ENCODE results near the gene NDUFS1. TPM values are rescaled to one million over a fixed set of nuclear protein-coding genes. Genes with fewer than 3 reads are reported as not detected.
"Not testable (repeated sequence)": the region's sequence is repeated elsewhere in the genome, so short reads cannot be mapped to it uniquely, and the experiment has no call there.

Gene NDUFS1
- total RNA-seq, 2 donors from 2014 or later = 63.8 to 104 TPM

DNA sequence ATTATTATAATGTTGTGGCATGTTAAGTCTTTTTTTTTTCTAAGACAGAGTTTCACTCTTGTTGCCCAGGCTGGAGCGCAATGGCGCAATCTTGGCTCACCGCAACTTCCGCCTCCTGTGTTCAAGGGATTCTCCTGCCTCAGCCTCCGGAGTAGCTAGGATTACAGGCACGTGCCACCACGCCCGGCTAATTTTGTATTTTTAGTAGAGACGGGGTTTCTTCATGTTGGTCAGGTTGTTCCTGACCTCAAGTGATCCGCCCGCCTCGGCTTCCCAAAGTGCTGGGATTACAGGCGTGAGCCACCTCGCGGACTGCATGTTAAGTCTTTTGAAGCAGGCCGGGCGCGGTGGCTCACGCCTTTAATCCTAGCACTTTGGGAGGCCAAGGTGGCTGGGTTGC lies 60.4 kb downstream of the NDUFS1 start:
- H3K9me3 Mint-ChIP-seq; ATAC-seq (replicated peaks); H3K36me3 Mint-ChIP-seq (ENCODE audit: low read depth); H3K4me1 Mint-ChIP-seq; H3K4me3 Mint-ChIP-seq; H3K27ac Mint-ChIP-seq; H3K27me3 Mint-ChIP-seq: not testable (repeated sequence)

DNA sequence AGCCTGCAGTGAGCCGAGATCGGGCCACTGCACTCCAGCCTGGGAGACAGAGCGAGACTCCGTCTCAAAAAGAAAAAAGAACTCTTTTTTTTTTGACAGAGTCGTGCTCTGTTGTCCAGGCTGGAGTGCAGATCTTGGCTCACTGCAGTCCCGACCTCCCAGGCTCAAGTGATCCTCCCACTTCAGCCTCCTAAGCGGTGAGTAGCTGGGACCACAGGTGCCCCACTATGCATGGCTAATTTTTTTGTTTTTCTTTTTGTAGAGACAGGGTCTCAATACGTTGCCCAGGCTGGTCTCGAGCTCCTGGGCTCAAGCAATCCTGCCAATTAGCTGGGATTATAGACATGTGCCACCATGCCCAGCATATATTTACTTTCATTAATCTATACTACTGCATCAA lies 60.8 kb downstream of the NDUFS1 start:
- H3K4me1 Mint-ChIP-seq = no peaks in the 10 kb centered on the region
- H3K27me3 Mint-ChIP-seq = no peaks in the 10 kb centered on the region
- H3K27ac Mint-ChIP-seq = no peak overlapping the region
- ATAC-seq (replicated peaks) = no peak
- H3K9me3 Mint-ChIP-seq = no peaks in the 10 kb centered on the region
- no peaks in the 10 kb centered on the region for H3K36me3 Mint-ChIP-seq (ENCODE audit: low read depth)
- no peak overlapping the region for H3K4me3 Mint-ChIP-seq

DNA sequence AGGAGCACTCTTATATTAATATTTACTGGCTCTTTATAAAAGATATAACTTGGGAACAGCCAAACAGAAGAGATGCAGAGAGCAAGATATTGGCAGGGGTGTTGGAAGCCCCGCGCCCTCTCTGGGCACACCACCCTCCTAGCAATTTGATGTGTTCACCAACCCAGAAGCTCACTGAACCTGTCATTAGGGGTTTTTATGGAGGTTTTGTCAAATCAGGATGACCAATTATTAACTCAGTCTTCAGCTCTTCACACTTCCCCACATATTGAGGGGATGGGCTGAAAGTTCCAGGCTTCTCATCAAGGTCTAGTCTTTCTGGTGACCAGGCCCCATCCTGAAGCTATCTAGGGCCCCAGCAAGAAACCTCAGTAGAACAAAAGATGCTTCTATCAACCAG lies 62.4 kb downstream of the NDUFS1 start:
- Mint-ChIP-seq H3K27ac (no peak overlapping the region), H3K4me1 (no peaks in the 10 kb centered on the region), H3K4me3 (no peak overlapping the region), H3K9me3 (no peaks in the 10 kb centered on the region), H3K36me3 (ENCODE audit: low read depth) (no peaks in the 10 kb centered on the region), H3K27me3 (no peaks in the 10 kb centered on the region)
- ATAC-seq (replicated peaks) = no peak

DNA sequence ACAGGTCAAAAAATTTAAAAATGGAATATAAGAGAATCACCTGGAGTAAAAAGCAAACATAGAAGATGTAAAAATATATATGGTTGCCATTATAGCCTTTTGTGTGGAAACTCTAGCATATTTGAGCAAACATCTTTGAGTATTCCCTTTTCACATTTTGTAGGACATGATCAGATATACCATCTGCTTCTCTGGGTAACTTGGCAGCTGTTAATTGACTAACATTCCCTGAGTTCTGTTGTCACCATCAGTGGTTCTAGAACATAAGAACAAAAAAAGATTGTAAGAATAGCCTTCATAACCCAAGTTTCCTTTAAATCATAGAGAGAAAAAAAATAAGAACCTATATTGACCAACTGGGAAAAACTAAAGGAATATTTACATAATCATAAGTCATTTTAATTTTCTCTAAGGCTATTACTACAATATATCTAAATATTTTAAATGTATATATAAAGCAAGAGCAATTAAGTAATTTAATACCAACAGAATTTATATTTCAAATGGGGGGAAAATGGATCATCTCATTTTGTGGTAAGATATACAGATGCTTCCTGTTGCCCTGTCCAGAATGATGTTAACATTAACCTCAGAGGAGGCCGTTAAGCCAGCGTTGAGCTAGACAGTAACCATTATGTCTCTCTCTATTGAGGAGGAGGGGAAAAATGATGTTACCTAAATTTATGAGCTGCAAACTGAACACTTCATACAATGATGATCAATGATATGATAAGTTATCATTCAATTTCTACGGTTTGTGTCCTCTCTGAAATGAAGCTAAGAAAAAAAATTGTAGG lies 63.5 kb downstream of the NDUFS1 start:
- Mint-ChIP-seq H3K36me3 (ENCODE audit: low read depth) (no peaks in the 10 kb centered on the region), H3K27me3 (no peaks in the 10 kb centered on the region), H3K4me1 (no peaks in the 10 kb centered on the region), H3K9me3 (no peaks in the 10 kb centered on the region), H3K4me3 (no peak overlapping the region), H3K27ac (no peak overlapping the region)
- no peak for ATAC-seq (replicated peaks)

DNA sequence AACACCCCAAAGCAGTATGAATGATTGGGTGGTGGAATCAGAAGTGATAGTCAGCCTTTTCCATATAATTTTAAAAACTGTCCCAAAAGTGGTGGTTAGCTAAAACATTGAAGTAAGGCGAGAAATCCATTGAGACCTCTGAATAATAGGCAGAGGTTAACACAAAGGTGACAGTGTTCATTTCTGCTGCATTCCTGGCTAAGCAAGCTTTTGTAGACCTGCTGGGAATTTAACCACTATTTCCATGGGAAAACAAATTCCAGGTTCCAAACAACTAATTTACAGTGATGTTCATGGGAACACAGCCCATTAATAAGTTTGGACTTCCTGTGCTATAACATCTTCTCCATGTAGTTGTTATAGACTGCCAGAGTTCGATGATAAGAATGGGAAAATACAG lies 66.9 kb downstream of the NDUFS1 start:
- H3K4me1 Mint-ChIP-seq = no peaks in the 10 kb centered on the region
- H3K27ac Mint-ChIP-seq = peak overlapping the region; percentile 22
- no peak overlapping the region for H3K4me3 Mint-ChIP-seq
- H3K27me3 Mint-ChIP-seq = no peaks in the 10 kb centered on the region
- peak; percentile 22 for ATAC-seq (replicated peaks)
- H3K9me3 Mint-ChIP-seq = no peaks in the 10 kb centered on the region
- H3K36me3 Mint-ChIP-seq (ENCODE audit: low read depth) = peaks cover 5% of the 10 kb centered on the region

DNA sequence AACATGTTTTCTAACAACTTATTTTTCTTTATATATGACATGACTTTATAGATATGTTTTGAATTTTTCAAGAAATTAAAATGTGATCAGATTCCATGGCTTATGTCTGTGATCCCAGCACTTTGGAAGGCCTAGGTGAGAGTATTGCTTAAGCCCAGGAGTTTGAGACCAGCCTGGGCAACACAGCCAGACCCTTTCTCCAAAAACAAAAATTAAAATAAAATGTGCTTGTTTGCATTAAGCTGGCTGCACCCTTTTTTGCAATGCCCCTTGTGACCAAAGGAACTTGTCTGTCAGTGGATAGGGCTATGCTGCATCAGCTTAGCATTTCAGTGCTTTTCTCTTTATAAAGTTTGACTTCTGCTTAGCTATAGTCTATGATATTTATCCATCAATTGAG lies 71.0 kb downstream of the NDUFS1 start:
- Mint-ChIP-seq H3K4me3 (peak overlapping the region; percentile 96), H3K27ac (no peak overlapping the region), H3K4me1 (peaks cover 14% of the 10 kb centered on the region), H3K9me3 (no peaks in the 10 kb centered on the region), H3K36me3 (ENCODE audit: low read depth) (peaks cover 31% of the 10 kb centered on the region), H3K27me3 (no peaks in the 10 kb centered on the region)
- ATAC-seq (replicated peaks) = no peak

DNA sequence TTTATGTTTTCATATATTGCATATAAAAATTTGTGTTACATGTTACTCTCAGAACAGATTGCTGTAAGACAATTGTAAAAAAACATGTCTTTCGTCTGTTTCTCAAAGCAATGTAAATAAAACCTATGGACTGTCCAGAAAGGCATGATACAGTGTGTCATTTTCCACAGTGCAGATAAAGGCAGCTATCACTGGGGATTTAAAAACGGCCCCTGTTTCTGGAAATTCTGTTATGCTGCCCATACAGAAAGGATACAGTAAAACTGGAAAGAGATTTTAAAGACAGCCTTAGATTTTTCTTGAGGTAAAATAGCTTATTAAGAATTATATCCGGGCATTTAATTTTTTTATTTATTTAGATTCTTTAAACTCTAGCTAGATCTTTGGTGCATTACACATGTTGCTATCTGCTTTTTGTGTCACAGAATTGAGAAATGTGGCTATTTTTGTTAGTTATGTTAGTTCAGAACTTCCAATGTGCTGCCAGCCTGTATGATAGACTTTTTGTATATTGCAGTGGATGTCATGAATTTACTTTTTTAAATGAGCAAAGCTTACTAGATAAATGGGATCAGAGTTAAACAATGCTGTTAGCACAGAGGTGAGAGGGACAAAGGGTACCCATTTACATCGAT lies 72.4 kb downstream of the NDUFS1 start:
- Mint-ChIP-seq H3K4me3 (peak overlapping the region; percentile 96), H3K36me3 (ENCODE audit: low read depth) (peaks cover 32% of the 10 kb centered on the region), H3K4me1 (peaks cover 14% of the 10 kb centered on the region), H3K9me3 (no peaks in the 10 kb centered on the region), H3K27me3 (no peaks in the 10 kb centered on the region), H3K27ac (peak overlapping the region; percentile 100)
- ATAC-seq (replicated peaks) = no peak

DNA sequence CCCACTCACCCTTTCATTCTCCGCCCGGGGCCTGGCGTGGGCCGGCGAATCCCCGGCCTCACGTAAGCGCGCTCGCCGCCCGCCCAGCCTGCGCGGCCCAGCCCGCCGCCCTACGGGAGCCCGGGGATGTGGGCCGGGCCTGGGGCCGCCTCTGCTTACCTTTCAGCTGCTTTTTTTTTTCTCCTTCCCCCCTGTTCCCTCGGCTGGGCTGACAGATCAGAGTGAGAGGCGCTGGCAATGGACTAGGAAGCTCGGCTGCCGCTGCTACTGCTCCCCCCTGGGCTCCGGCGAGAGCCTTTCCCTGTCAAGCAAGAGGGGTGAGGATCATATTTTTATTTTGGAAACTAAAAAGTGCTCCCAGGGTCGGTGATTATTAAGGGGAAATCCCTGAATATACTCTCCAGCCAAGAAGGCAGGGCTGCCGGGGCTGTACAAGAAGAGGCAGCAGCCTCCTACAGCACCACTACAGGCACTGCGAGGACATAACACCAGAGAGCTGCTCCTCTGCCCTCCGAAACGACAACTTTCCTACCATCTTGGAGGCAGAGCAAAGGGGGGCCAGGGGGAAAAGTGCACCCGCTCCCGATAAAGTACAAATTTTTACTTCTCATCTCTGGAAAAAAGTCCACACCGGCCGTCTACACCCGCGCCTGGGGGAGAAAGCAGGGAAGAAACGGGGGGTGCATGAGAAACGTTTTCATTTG lies 73.3 kb downstream of the NDUFS1 start, which contains the start of gene INO80D:
TSS of gene INO80D (minus strand) at position 433 of the 704 bp plus-strand sequence. CDS start 23,158 bp downstream, outside the sequence.
- peak; percentile 94 for ATAC-seq (replicated peaks)
- H3K4me3 Mint-ChIP-seq = peak within 1 kb of the TSS; percentile 99
- H3K9me3 Mint-ChIP-seq = no peaks in the 10 kb centered on the region
- peaks cover 14% of the 10 kb centered on the region for H3K4me1 Mint-ChIP-seq
- peaks cover 32% of the 10 kb centered on the region for H3K36me3 Mint-ChIP-seq (ENCODE audit: low read depth)
- H3K27ac Mint-ChIP-seq = peak within 1 kb of the TSS; percentile 100
- no peaks in the 10 kb centered on the region for H3K27me3 Mint-ChIP-seq

DNA sequence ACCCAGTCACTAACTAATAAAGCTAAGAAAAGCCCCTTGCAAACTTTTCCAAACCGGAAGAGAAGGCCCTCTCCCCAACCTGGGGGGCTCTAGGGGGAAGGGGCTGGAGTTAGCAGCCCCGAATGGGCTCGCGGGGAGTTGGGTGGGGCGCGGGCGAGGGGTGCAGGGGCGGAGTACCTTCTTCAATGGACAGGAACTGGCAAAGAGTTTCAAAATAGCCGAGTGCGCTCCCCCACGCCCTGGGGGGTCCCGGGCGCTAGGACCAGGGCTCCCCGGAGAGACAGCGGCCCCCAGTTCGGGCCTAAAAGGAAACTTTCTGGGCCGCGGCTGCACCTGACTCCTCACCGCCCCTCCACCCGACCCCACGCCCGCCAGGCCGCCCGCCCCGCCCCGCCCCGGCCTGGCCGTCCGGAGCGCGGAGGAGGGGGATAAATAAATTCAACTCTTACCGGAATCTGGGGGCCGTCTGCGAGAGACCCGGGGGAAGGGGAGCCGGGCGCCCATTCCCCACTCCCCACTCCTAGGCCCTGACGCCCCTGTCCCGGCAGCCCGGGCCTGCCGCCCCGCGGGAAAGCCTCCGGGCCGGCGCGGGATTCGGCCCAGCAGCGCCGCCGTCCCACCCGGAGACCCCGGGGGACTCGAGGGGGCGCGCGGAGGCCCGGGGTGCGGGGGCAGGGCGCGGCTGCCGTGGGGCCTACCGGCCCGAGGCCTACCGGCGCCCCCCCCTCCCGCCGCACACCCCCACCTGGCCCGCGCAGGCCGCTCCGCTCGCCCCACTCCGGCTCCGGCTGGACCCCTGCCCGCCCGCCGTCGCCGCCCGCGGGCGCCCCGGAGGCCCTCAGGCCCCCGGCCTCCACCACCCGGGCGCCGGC lies 74.1 kb downstream of the NDUFS1 start:
- H3K27ac Mint-ChIP-seq = peak overlapping the region; percentile 100
- peaks cover 29% of the 10 kb centered on the region for H3K36me3 Mint-ChIP-seq (ENCODE audit: low read depth)
- peak overlapping the region; percentile 99 for H3K4me3 Mint-ChIP-seq
- no peaks in the 10 kb centered on the region for H3K27me3 Mint-ChIP-seq
- H3K9me3 Mint-ChIP-seq = no peaks in the 10 kb centered on the region
- peak; percentile 37 for ATAC-seq (replicated peaks)
- H3K4me1 Mint-ChIP-seq = peaks cover 14% of the 10 kb centered on the region

DNA sequence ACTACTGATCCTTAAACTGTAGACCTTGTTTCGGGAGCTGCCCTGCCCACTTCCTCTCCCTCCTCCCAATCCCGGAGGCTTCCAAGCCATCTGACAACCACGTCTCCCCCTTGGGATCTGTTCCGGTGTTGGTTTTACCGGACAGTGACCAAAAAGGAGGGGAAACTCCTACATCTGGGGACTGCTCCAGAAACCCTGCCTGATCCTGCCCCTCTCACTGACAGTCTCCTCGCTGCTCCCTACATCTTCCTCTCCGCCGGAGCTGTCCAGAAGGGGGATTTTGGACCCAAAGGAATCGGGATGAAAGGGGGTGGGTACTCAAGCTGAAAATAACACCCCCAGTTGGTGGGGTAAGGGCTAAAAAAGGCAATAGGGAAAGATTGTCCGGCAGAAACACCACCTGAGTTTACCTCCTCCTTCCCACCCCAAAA lies 74.8 kb downstream of the NDUFS1 start:
- H3K9me3 Mint-ChIP-seq = no peaks in the 10 kb centered on the region
- peak overlapping the region; percentile 99 for H3K4me3 Mint-ChIP-seq
- peak; percentile 13 for ATAC-seq (replicated peaks)
- no peaks in the 10 kb centered on the region for H3K27me3 Mint-ChIP-seq
- peak overlapping the region; percentile 100 for H3K27ac Mint-ChIP-seq
- peaks cover 27% of the 10 kb centered on the region for H3K36me3 Mint-ChIP-seq (ENCODE audit: low read depth)
- H3K4me1 Mint-ChIP-seq = peaks cover 21% of the 10 kb centered on the region

DNA sequence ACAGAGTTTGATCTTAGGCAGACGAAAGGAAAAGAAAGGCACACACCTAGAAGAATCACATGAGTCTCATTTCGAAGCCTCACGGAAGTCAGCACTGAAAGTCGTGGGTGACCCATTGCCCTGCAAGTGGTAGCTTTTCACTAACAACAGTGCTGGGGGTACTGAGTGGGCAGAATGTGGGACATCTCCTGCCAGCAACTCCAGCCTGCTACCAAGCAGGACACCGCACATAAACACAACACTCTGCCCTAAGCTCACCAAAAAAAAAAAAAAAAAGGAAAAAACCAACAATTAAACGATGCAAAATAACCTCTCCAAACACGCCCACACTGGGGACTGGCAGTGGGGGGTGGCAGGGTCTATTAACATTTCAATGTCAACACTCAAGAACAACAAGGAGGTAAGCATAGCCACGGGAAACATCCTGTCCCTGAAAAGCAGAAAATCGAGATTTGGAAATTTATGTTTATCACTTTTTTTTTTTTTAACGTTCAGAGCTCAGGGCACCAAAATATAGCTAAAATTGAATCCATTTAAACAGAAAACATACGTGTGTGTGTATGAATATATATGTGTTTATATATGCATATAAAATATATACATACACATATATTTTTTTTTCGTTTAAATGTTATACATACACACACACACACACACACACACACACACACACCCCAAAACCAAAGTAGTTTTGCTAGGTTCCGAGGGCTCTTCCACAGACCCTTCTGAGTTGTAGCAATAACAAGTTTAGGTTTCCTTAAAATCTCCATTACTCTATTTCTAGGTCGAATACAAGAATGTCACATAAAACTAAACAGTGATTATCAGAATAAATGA lies 75.4 kb downstream of the NDUFS1 start:
- H3K27ac Mint-ChIP-seq = peak overlapping the region; percentile 100
- peaks cover 24% of the 10 kb centered on the region for H3K4me1 Mint-ChIP-seq
- no peaks in the 10 kb centered on the region for H3K27me3 Mint-ChIP-seq
- no peaks in the 10 kb centered on the region for H3K9me3 Mint-ChIP-seq
- peak overlapping the region; percentile 99 for H3K4me3 Mint-ChIP-seq
- ATAC-seq (replicated peaks) = peak; percentile 33
- H3K36me3 Mint-ChIP-seq (ENCODE audit: low read depth) = peaks cover 27% of the 10 kb centered on the region

DNA sequence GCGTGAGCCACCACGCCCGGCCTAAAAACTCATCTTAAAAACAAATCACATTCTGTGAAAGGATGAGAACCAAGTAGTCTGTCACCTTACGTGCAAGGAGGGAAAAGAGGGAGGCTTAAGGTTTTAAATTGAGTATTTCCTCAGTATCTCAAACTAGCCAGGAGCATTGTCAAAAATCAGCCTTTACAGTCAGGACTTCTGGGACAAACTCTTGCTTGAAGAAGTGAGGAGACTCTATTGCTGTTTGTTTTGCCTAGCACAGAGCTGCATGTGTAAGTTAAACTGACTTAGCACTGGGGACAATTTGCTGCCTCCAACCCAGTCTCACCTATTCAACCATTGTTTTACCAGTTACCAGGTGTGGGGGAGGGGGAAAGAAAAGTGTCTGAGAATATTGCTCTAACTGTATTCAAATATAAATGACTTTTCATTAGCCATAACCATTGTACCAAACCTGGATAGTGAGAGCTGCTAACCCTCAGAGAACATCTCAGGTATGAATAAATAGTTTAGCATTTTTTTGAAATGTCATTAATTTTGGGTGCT lies 76.9 kb downstream of the NDUFS1 start:
- Mint-ChIP-seq H3K4me3 (no peak overlapping the region), H3K9me3 (no peaks in the 10 kb centered on the region), H3K36me3 (ENCODE audit: low read depth) (peaks cover 27% of the 10 kb centered on the region), H3K27me3 (no peaks in the 10 kb centered on the region), H3K27ac (no peak overlapping the region), H3K4me1 (peaks cover 24% of the 10 kb centered on the region)
- no peak for ATAC-seq (replicated peaks)

DNA sequence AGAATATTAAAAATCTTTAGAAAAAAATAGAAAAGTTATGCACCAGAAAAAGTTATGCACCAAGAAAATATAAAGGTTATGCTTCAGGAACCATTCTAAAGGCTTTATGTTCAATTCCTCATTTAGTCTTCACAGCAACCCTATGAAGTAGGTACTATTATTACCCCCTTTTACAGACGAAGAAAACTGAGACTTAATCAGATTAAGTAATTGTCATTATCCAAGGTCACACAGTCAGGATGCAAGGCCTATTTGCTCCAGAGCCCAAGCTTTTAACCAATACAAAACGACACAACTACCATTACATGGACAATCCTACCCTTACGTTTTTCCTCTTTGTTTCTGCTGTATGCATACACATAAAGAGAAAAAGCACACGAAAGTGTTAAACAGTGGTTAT lies 78.3 kb downstream of the NDUFS1 start:
- no peaks in the 10 kb centered on the region for H3K27me3 Mint-ChIP-seq
- no peak overlapping the region for H3K4me3 Mint-ChIP-seq
- no peak overlapping the region for H3K27ac Mint-ChIP-seq
- no peaks in the 10 kb centered on the region for H3K9me3 Mint-ChIP-seq
- no peak for ATAC-seq (replicated peaks)
- H3K4me1 Mint-ChIP-seq = peaks cover 19% of the 10 kb centered on the region
- peaks cover 17% of the 10 kb centered on the region for H3K36me3 Mint-ChIP-seq (ENCODE audit: low read depth)

Measured in activated T-helper 17 cell treated with anti-CD3 and anti-CD28 coated beads, Interleukin-2, amount 50 U/mL, for 72 hours (primary cell).